Stomach (tissue), 4 donors: ENCODE measurements around the gene URI1.

Source experiments
- EP300 ChIP-seq: sonication (generic); formaldehyde crosslinking; IDR thresholded peaks from one replicate; pipeline ENCODE4 v1.6.1; 2017; ENCODE audit warnings: antibody characterized with exemption
- POLR2AphosphoS5 ChIP-seq, 3 donors: sonication (generic); formaldehyde crosslinking; IDR thresholded peaks; one replicate each; pipeline ENCODE4 v1.6.1; 2016; ENCODE audit warnings: antibody characterized with exemption in 3 of 3
- TF ChIP-seq, protein P1 (sequence below), 7 experiments: fragments of 450-650 bp in 4 of 7; fragments of 200-600 bp in 3 of 7; sonication (generic) in 3 of 7; IDR thresholded peaks; one replicate each; pipeline ENCODE4 v1.5.1; 2016 to 2019; ENCODE audit warnings: antibody characterized with exemption in 7 of 7, control low read depth in 2 of 7, mild to moderate bottlenecking in 1 of 7

DNA sequence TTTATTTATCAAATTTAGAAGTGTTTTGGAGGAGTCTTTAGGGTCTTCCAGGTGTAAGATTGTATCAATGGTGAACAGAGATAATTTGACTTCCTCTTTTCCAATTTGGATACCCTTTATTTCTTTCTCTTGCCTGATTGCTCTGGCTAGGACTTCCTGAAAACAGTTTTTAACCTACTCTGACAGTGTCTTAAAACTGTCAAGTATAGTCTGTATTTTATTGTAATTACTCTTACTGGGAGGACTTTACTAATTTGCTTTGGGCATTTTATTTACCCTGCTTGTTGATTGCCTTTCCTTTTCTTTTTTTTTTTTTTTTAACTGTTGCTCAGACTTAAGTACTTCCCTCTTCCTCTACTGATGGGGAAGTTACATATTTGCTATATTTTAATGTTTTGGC lies 81.3 kb downstream of the URI1 start:
- TF ChIP-seq, protein P1, sequence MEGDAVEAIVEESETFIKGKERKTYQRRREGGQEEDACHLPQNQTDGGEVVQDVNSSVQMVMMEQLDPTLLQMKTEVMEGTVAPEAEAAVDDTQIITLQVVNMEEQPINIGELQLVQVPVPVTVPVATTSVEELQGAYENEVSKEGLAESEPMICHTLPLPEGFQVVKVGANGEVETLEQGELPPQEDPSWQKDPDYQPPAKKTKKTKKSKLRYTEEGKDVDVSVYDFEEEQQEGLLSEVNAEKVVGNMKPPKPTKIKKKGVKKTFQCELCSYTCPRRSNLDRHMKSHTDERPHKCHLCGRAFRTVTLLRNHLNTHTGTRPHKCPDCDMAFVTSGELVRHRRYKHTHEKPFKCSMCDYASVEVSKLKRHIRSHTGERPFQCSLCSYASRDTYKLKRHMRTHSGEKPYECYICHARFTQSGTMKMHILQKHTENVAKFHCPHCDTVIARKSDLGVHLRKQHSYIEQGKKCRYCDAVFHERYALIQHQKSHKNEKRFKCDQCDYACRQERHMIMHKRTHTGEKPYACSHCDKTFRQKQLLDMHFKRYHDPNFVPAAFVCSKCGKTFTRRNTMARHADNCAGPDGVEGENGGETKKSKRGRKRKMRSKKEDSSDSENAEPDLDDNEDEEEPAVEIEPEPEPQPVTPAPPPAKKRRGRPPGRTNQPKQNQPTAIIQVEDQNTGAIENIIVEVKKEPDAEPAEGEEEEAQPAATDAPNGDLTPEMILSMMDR (IDR thresholded peaks at IDR 0.05): no peak
- no peak for TF ChIP-seq EP300
- no peak for TF ChIP-seq POLR2AphosphoS5 (IDR thresholded peaks at IDR 0.05)
